Astrocyte (in vitro differentiated cells and primary cell): ENCODE data around the gene CXADR. TPM values are rescaled to one million over a fixed set of nuclear protein-coding genes. Genes with fewer than 3 reads are reported as not detected.

ENCODE experiments used
- DNase-seq: peaks from one replicate; pipeline ENCODE4 v3.0.0-alpha.2; 2010; ENCODE audit warnings: low read depth
- FAIRE-seq: peaks from 2 replicates; lab custom pipeline; 2011; peaks lifted over from hg19 to GRCh38; lab: Jason Lieb, UNC
- H2AFZ ChIP-seq: 2 replicates; pipeline ENCODE4 v1.6.0; 2012; ENCODE audit warnings: low read depth, low read length, inconsistent platforms
- H3K27ac ChIP-seq: 2 replicates; pipeline ENCODE4 v1.5.1; 2011; ENCODE audit warnings: low read depth, low read length, inconsistent platforms
- H3K27me3 ChIP-seq: 2 replicates; pipeline ENCODE4 v1.6.0; 2011; ENCODE audit warnings: low read length, inconsistent platforms; ENCODE audit not compliant: insufficient read depth
- H3K36me3 ChIP-seq: 2 replicates; pipeline ENCODE4 v1.5.1; 2011; ENCODE audit warnings: low read length, inconsistent platforms; ENCODE audit not compliant: insufficient read depth
- H3K4me1 ChIP-seq: 2 replicates; pipeline ENCODE4 v1.5.1; 2011; ENCODE audit warnings: low read length, inconsistent platforms; ENCODE audit not compliant: insufficient read depth
- H3K4me2 ChIP-seq: 2 replicates; pipeline ENCODE4 v1.6.0; 2012; ENCODE audit warnings: low read length, inconsistent platforms
- H3K4me3 ChIP-seq: 2 replicates; pipeline ENCODE4 v1.5.1; 2011; ENCODE audit warnings: low read depth, mild to moderate bottlenecking, low read length, inconsistent platforms; ENCODE audit not compliant: insufficient read depth
- H3K79me2 ChIP-seq: 2 replicates; pipeline ENCODE4 v1.6.0; 2012; ENCODE audit warnings: mild to moderate bottlenecking, low read length, inconsistent platforms; ENCODE audit not compliant: insufficient read depth
- H3K9ac ChIP-seq: 2 replicates; pipeline ENCODE4 v1.6.0; 2012; ENCODE audit warnings: mild to moderate bottlenecking, low read length, inconsistent platforms
- H3K9me3 ChIP-seq: 2 replicates; pipeline ENCODE4 v1.5.1; 2012; ENCODE audit warnings: low read depth, mild to moderate bottlenecking, low read length, inconsistent platforms; ENCODE audit not compliant: insufficient read depth
- H4K20me1 ChIP-seq: 2 replicates; pipeline ENCODE4 v1.6.0; 2012; ENCODE audit warnings: low read length, inconsistent platforms; ENCODE audit not compliant: insufficient read depth
- H3K27ac Mint-ChIP-seq: one replicate; pipeline ENCODE4 v1.8.0; 2021; ENCODE audit warnings: mild to moderate bottlenecking, mixed read lengths; ENCODE audit not compliant: unreplicated experiment
- H3K27me3 Mint-ChIP-seq: one replicate; pipeline ENCODE4 v1.8.0; 2021; ENCODE audit warnings: low read depth, mixed read lengths; ENCODE audit not compliant: unreplicated experiment
- H3K36me3 Mint-ChIP-seq: one replicate; pipeline ENCODE4 v1.8.0; 2021; ENCODE audit warnings: low read depth, mixed read lengths; ENCODE audit not compliant: unreplicated experiment
- H3K4me1 Mint-ChIP-seq: one replicate; pipeline ENCODE4 v1.8.0; 2021; ENCODE audit warnings: low read depth, mixed read lengths; ENCODE audit not compliant: unreplicated experiment
- H3K4me3 Mint-ChIP-seq: one replicate; pipeline ENCODE4 v1.8.0; 2021; ENCODE audit warnings: mild to moderate bottlenecking, moderate library complexity, mixed read lengths; ENCODE audit not compliant: unreplicated experiment
- H3K9me3 Mint-ChIP-seq: one replicate; pipeline ENCODE4 v1.8.0; 2021; ENCODE audit warnings: mild to moderate bottlenecking, mixed read lengths; ENCODE audit not compliant: unreplicated experiment
- CTCF ChIP-seq: IDR thresholded peaks from 2 replicates; pipeline ENCODE4 v1.5.1; 2011; ENCODE audit warnings: low read depth, mild to moderate bottlenecking, inconsistent platforms, low read length, moderate library complexity; ENCODE audit not compliant: insufficient read depth
- EZH2 ChIP-seq: IDR thresholded peaks from 2 replicates; pipeline ENCODE4 v1.6.1; 2012; ENCODE audit warnings: mild to moderate bottlenecking, low read length, inconsistent platforms; ENCODE audit not compliant: insufficient read depth
- total RNA-seq: library from RNA; stranded (reverse); gene quantifications from 2 replicates; pipeline ENCODE4 v1.2.1, GENCODE V29; 2021

Gene CXADR
- total RNA-seq, 1 donor from 2014 or later, result 30.6 TPM

GRCh38 chr21:17590430-17590829 is 77.6 kb downstream of the CXADR start:
- H2AFZ ChIP-seq, result no peak overlapping the region
- no peaks in the 10 kb centered on the region for H3K79me2 ChIP-seq
- DNase-seq (no peak), FAIRE-seq (no peak)
- no peak overlapping the region for H3K4me3 ChIP-seq
- H3K36me3 ChIP-seq, result peaks cover 17% of the 10 kb centered on the region
- no peaks in the 10 kb centered on the region for H3K4me1 Mint-ChIP-seq
- no peak overlapping the region for H3K27ac ChIP-seq
- no peaks in the 10 kb centered on the region for H3K9me3 ChIP-seq
- H3K27ac Mint-ChIP-seq, result no peak overlapping the region
- no peak overlapping the region for H3K9ac ChIP-seq
- no peaks in the 10 kb centered on the region for H3K27me3 ChIP-seq
- no peaks in the 10 kb centered on the region for H4K20me1 ChIP-seq
- H3K27me3 Mint-ChIP-seq, result no peaks in the 10 kb centered on the region
- no peak for TF ChIP-seq CTCF
- TF ChIP-seq EZH2, result no peak
- H3K9me3 Mint-ChIP-seq, result no peaks in the 10 kb centered on the region
- H3K36me3 Mint-ChIP-seq, result peaks cover 4% of the 10 kb centered on the region
- no peak overlapping the region for H3K4me2 ChIP-seq
- no peak overlapping the region for H3K4me3 Mint-ChIP-seq
- H3K4me1 ChIP-seq, result no peaks in the 10 kb centered on the region

- Histone ChIP-seq H3K36me3 (peaks cover 40% of the 10 kb centered on the region), H3K4me1 (no peaks in the 10 kb centered on the region), H3K27me3 (no peaks in the 10 kb centered on the region), H3K4me3 (no peak overlapping the region), H3K79me2 (peaks cover 11% of the 10 kb centered on the region), H3K9me3 (no peaks in the 10 kb centered on the region), H3K9ac (no peak overlapping the region), H4K20me1 (peaks cover 14% of the 10 kb centered on the region), H3K4me2 (no peak overlapping the region), H3K27ac (no peak overlapping the region), H2AFZ (no peak overlapping the region)
- H3K27ac Mint-ChIP-seq, result no peak overlapping the region
- H3K27me3 Mint-ChIP-seq, result no peaks in the 10 kb centered on the region
- H3K9me3 Mint-ChIP-seq, result no peaks in the 10 kb centered on the region
- H3K4me3 Mint-ChIP-seq, result no peak overlapping the region
- FAIRE-seq (no peak), DNase-seq (no peak)
- no peaks in the 10 kb centered on the region for H3K4me1 Mint-ChIP-seq
- no peak for TF ChIP-seq EZH2
- H3K36me3 Mint-ChIP-seq, result peaks cover 8% of the 10 kb centered on the region
These were observed 84.8 kb downstream of the CXADR start for GRCh38 chr21:17597680-17598079.

GRCh38 chr21:17598437-17598836 is 85.6 kb downstream of the CXADR start:
- TF ChIP-seq CTCF (no peak), EZH2 (no peak)
- Histone ChIP-seq H3K27ac (no peak overlapping the region), H2AFZ (no peak overlapping the region), H3K4me1 (peaks cover 3% of the 10 kb centered on the region), H4K20me1 (peaks cover 19% of the 10 kb centered on the region), H3K79me2 (peaks cover 12% of the 10 kb centered on the region), H3K9me3 (no peaks in the 10 kb centered on the region), H3K4me3 (no peak overlapping the region), H3K36me3 (peaks cover 46% of the 10 kb centered on the region), H3K4me2 (no peak overlapping the region), H3K9ac (no peak overlapping the region), H3K27me3 (no peaks in the 10 kb centered on the region)
- H3K27ac Mint-ChIP-seq, result no peak overlapping the region
- H3K4me1 Mint-ChIP-seq, result peaks cover 7% of the 10 kb centered on the region
- H3K9me3 Mint-ChIP-seq, result no peaks in the 10 kb centered on the region
- H3K27me3 Mint-ChIP-seq, result no peaks in the 10 kb centered on the region
- no peak overlapping the region for H3K4me3 Mint-ChIP-seq
- FAIRE-seq (no peak), DNase-seq (no peak)
- peaks cover 8% of the 10 kb centered on the region for H3K36me3 Mint-ChIP-seq
